WI38 (cell line): ENCODE results near the gene LRRC7.

Experiments used
- H3K4me3 ChIP-seq: 2 replicates; pipeline ENCODE4 v1.5.1; 2011; ENCODE audit warnings: low read depth, mild to moderate bottlenecking, control low read depth, low read length
- TF ChIP-seq, protein P1 (sequence below): IDR thresholded peaks from 2 replicates; pipeline ENCODE4 v1.5.1; 2012; ENCODE audit warnings: low read depth, mild to moderate bottlenecking, control low read depth, low read length

The LRRC7 gene

GRCh38 chr1:69639159-69639558 is 71.4 kb downstream of the LRRC7 start:
- TF ChIP-seq, protein P1, sequence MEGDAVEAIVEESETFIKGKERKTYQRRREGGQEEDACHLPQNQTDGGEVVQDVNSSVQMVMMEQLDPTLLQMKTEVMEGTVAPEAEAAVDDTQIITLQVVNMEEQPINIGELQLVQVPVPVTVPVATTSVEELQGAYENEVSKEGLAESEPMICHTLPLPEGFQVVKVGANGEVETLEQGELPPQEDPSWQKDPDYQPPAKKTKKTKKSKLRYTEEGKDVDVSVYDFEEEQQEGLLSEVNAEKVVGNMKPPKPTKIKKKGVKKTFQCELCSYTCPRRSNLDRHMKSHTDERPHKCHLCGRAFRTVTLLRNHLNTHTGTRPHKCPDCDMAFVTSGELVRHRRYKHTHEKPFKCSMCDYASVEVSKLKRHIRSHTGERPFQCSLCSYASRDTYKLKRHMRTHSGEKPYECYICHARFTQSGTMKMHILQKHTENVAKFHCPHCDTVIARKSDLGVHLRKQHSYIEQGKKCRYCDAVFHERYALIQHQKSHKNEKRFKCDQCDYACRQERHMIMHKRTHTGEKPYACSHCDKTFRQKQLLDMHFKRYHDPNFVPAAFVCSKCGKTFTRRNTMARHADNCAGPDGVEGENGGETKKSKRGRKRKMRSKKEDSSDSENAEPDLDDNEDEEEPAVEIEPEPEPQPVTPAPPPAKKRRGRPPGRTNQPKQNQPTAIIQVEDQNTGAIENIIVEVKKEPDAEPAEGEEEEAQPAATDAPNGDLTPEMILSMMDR, result no peak
- no peak overlapping the region for H3K4me3 ChIP-seq

DNA sequence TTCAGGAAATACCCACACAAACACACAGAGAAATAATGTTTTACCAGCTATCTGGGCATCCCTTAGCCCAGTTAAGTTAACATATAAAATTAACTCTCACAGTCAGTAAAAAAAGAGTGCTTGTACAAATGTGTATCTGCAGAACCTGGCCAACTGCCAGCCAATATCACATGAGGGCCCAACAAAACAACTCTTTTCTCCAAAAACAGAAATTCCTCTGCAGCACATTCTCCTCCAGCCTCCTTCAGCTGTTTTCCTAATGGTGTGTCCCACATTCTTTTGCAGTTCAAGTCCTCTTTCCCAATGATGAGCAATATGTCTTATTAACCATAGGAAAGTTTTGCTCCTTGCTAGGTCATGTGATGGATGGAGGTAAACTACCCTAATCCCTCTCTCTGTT is 75.5 kb downstream of the LRRC7 start:
- no peak overlapping the region for H3K4me3 ChIP-seq
- TF ChIP-seq, protein P1, result no peak

DNA sequence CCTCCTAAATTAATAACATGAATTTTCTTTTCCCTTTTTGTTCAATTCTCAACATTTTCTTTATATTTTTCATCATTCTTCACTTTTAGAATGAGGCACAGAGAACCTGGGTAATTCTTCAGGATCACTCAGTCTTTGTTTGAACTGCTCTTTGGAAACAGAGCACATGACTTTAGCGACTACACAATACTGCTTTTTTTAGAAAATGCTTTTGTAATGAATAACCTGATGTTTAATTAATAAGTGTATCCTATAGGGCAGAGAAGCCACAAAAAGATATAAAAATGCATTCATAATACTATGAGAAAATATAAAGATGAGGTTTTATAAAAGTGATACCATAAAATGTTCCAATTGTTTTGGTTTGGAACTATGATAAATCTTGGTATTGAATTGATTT is 77.8 kb downstream of the LRRC7 start:
- H3K4me3 ChIP-seq, result no peak overlapping the region
- TF ChIP-seq, protein P1, result no peak

DNA sequence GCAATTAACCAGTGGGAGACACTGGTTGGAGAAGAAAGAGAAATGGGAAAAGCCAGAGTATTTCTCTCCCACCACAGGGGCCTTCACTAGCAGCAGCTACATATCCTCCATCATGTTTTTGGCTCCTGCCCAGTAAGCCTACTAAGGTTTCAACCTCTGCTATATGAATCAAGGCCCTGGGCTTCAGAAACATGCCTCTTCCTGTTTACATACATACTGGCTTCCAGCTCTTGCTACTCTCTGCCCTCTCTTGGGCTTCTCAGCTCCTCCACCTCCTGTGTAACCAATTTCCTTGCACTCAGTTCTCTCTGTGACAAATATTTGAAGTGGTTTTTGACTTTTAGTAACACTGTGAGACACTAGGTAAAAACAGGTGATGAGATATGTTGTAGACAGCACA is 80.8 kb downstream of the LRRC7 start:
- no peak overlapping the region for H3K4me3 ChIP-seq
- TF ChIP-seq, protein P1, result no peak

DNA sequence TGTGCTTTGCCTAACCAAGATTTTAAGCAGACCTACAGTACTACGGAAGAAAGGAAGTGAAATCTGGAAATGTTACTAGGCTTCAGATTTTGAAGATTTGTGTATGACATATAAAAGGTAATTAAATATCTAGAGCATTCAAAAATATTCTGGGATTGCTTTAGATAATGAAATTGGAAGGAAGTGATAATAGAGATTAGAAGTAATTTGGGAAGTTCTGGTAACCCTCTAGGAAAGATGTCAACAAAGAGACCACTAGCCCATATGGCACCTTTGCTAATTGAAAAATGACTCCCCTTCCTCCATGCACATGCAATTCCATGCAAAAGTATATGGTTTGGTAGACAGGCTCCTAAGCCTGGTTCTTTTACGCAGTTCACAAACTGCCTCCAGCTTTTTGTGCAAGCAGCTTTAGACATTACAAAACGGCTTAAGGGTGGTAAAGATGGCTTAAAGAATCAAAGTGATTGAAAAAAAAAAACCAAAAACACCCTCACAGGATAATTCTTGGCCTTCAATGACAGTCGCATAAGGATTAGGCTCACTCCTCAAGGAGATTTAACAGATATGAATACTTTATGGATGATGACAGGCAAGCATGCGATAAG is 81.8 kb downstream of the LRRC7 start:
- H3K4me3 ChIP-seq, result no peak overlapping the region
- TF ChIP-seq, protein P1, result no peak

DNA sequence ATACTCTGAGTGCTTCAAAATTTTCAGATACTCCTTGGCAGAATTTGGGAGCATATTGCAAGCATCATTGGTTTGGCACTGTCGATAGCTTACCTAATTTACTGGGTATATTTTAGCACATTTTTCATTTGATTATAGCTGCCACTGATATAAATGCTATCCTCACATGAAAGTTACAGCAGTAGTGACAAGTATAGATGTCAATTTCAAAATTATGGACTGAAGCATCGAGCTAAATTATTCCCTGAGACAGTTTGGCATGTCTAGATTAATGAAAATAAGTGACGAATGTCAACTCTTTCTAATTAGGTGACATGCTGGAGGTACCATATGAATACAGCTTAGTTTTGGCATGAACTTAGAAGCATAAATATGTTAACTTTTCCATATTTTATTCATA is 83.1 kb downstream of the LRRC7 start:
- H3K4me3 ChIP-seq, result no peak overlapping the region
- TF ChIP-seq, protein P1, result no peak

DNA sequence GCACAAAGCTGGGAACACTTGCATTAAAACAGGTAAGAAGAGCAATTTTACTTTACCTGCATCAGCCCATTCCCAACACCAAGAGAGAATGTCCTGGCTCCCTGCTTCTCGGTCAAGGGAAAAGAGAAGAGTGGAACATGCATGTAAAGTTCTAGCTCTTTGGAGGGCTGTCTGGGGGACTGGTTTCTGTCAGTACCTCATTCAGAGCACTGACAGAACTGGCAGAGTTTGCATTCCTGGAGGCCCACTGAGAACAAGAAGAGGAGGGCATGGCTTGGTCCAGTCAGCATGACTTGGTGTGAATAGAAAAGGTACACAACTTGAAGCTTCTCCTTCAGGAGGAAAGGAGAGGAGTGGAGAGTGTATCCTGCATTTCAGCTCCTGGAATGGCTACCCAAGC is 83.9 kb downstream of the LRRC7 start:
- TF ChIP-seq, protein P1, result no peak
- H3K4me3 ChIP-seq, result no peak overlapping the region
